ENCODE measurements around the gene ASTN2. TPM values are rescaled to one million over a fixed set of nuclear protein-coding genes. Genes with fewer than 3 reads are reported as not detected.
"Not testable (repeated sequence)": the region's sequence is repeated elsewhere in the genome, so short reads cannot be mapped to it uniquely, and the experiment has no call there.

ASTN2 gene
- total RNA-seq, 4 donors from 2014 or later, result 3.3 to 10.2 (median 6.3) TPM

- Histone ChIP-seq H3K36me3 (no peaks in the 10 kb centered on the region), H3K4me1 (no peaks in the 10 kb centered on the region), H3K27ac (no peak overlapping the region), H3K9me3 (no peaks in the 10 kb centered on the region), H3K27me3 (no peaks in the 10 kb centered on the region), H3K4me3 (no peak overlapping the region)
- DNase-seq, result no peak
- TF ChIP-seq POLR2A (IDR thresholded peaks at IDR 0.05), result no peak
- TF ChIP-seq CTCF (IDR thresholded peaks at IDR 0.05), result no peak
Observed at GRCh38 chr9:116900007-116900367, 514.9 kb downstream of the ASTN2 start.

GRCh38 chr9:116899337-116900006, 515.4 kb downstream of the ASTN2 start:
- no peaks in the 10 kb centered on the region for H3K27me3 ChIP-seq
- no peak overlapping the region for H3K4me3 ChIP-seq
- H3K4me1 ChIP-seq, result no peaks in the 10 kb centered on the region
- DNase-seq, result no peak
- no peaks in the 10 kb centered on the region for H3K9me3 ChIP-seq
- no peak overlapping the region for H3K27ac ChIP-seq
- no peaks in the 10 kb centered on the region for H3K36me3 ChIP-seq
- TF ChIP-seq POLR2A (IDR thresholded peaks at IDR 0.05) (no peak), CTCF (IDR thresholded peaks at IDR 0.05) (no peak)

- not testable (repeated sequence) for H3K27ac ChIP-seq, H3K4me3 ChIP-seq, H3K27me3 ChIP-seq, H3K9me3 ChIP-seq, H3K36me3 ChIP-seq, DNase-seq, H3K4me1 ChIP-seq
Observed at GRCh38 chr9:116898131-116898530, 516.7 kb downstream of the ASTN2 start.

GRCh38 chr9:116897201-116897600, 517.7 kb downstream of the ASTN2 start:
- no peak for DNase-seq
- TF ChIP-seq POLR2A (IDR thresholded peaks at IDR 0.05) (no peak), CTCF (IDR thresholded peaks at IDR 0.05) (no peak)
- Histone ChIP-seq H3K27me3 (no peaks in the 10 kb centered on the region), H3K4me1 (no peaks in the 10 kb centered on the region), H3K9me3 (no peaks in the 10 kb centered on the region), H3K4me3 (no peak overlapping the region), H3K27ac (no peak overlapping the region), H3K36me3 (no peaks in the 10 kb centered on the region)

GRCh38 chr9:116895961-116896360, 518.9 kb downstream of the ASTN2 start:
- H3K36me3 ChIP-seq, result no peaks in the 10 kb centered on the region
- no peak for DNase-seq
- no peak overlapping the region for H3K27ac ChIP-seq
- H3K4me3 ChIP-seq, result no peak overlapping the region
- H3K9me3 ChIP-seq, result no peaks in the 10 kb centered on the region
- no peaks in the 10 kb centered on the region for H3K27me3 ChIP-seq
- no peaks in the 10 kb centered on the region for H3K4me1 ChIP-seq
- TF ChIP-seq CTCF (IDR thresholded peaks at IDR 0.05) (no peak), POLR2A (IDR thresholded peaks at IDR 0.05) (no peak)

- TF ChIP-seq CTCF (IDR thresholded peaks at IDR 0.05), result no peak
- no peak for TF ChIP-seq POLR2A (IDR thresholded peaks at IDR 0.05)
- H3K4me1 ChIP-seq, result no peaks in the 10 kb centered on the region
- DNase-seq, result no peak
- no peaks in the 10 kb centered on the region for H3K9me3 ChIP-seq
- H3K4me3 ChIP-seq, result no peak overlapping the region
- H3K27ac ChIP-seq, result no peak overlapping the region
- no peaks in the 10 kb centered on the region for H3K27me3 ChIP-seq
- no peaks in the 10 kb centered on the region for H3K36me3 ChIP-seq
Observed at GRCh38 chr9:116891424-116891823, 523.4 kb downstream of the ASTN2 start.

- H3K27ac ChIP-seq, H3K4me1 ChIP-seq, DNase-seq, H3K9me3 ChIP-seq, H3K36me3 ChIP-seq, H3K27me3 ChIP-seq, H3K4me3 ChIP-seq: not testable (repeated sequence)
Observed at GRCh38 chr9:116888476-116888875, 526.4 kb downstream of the ASTN2 start.

All from Peyer's patch (tissue), 4 donors.